ENCODE measurements around the gene MPDZ. TPM values are rescaled to one million over a fixed set of nuclear protein-coding genes. Genes with fewer than 3 reads are reported as not detected.
"Not testable (repeated sequence)": the region's sequence is repeated elsewhere in the genome, so short reads cannot be mapped to it uniquely, and the experiment has no call there.

Gene MPDZ
- total RNA-seq, 1 donor = 66.6 TPM

DNA sequence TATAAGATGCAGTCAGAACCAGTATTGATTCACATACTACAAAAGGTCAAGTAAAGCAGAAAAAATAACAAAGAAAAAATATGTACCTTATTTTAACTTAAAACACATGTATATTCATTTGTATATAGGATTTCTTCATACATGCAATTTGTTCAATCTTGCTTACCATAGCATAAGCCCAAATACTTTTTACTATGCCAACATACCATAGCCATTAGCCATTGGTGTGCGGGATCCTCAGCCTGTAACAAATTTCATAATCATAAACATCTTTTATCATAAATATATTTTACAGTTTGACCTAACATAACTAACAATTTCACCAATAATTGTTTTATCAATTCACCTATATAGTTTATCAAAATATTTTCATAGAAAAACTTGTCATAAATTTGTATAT lies 51.1 kb downstream of the MPDZ start:
- H2AFZ ChIP-seq (ENCODE audit: low read length) = no peak overlapping the region
- no peaks in the 10 kb centered on the region for H3K9me3 ChIP-seq (ENCODE audit: low read depth, low read length)
- TF ChIP-seq, protein P1, sequence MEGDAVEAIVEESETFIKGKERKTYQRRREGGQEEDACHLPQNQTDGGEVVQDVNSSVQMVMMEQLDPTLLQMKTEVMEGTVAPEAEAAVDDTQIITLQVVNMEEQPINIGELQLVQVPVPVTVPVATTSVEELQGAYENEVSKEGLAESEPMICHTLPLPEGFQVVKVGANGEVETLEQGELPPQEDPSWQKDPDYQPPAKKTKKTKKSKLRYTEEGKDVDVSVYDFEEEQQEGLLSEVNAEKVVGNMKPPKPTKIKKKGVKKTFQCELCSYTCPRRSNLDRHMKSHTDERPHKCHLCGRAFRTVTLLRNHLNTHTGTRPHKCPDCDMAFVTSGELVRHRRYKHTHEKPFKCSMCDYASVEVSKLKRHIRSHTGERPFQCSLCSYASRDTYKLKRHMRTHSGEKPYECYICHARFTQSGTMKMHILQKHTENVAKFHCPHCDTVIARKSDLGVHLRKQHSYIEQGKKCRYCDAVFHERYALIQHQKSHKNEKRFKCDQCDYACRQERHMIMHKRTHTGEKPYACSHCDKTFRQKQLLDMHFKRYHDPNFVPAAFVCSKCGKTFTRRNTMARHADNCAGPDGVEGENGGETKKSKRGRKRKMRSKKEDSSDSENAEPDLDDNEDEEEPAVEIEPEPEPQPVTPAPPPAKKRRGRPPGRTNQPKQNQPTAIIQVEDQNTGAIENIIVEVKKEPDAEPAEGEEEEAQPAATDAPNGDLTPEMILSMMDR (IDR thresholded peaks at IDR 0.05; ENCODE audit: extremely low read depth, low read depth, low read length) = no peak
- no peaks in the 10 kb centered on the region for H3K4me1 ChIP-seq (ENCODE audit: insufficient read depth, low read length)
- no peak for DNase-seq (ENCODE audit: insufficient read length, low spot score, missing footprints)
- H3K27ac ChIP-seq (ENCODE audit: low read depth, low read length) = no peak overlapping the region
- no peak overlapping the region for H3K4me2 ChIP-seq (ENCODE audit: insufficient read depth, low read length)
- H3K4me3 ChIP-seq (ENCODE audit: insufficient read depth, low read length) = no peak overlapping the region
- H4K20me1 ChIP-seq (ENCODE audit: insufficient read depth, low read length) = no peaks in the 10 kb centered on the region
- no peaks in the 10 kb centered on the region for H3K36me3 ChIP-seq (ENCODE audit: insufficient read depth, low read length)
- no peaks in the 10 kb centered on the region for H3K27me3 ChIP-seq (ENCODE audit: insufficient read depth, low read length)
- no peaks in the 10 kb centered on the region for H3K79me2 ChIP-seq (ENCODE audit: insufficient read depth, low read length)

DNA sequence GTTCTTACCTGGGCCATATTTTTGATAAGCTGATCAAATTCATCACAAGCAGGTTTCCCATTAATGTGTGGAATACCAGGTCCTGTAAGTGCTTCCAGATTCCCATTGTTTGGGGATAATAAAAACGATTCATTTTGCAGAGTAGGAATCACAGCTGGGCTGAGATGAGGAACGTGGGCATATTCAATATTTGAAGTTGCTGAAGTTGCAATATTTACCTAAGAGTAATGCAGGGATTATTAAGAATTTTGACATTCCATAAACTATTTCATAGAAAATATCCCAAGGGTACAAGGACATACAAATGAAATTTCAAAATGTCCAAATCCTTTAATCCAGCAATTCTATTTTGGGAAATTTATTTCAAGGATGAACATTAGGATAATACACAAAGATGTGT lies 55.1 kb downstream of the MPDZ start:
- TF ChIP-seq, protein P1 (IDR thresholded peaks at IDR 0.05; ENCODE audit: extremely low read depth, low read depth, low read length) = no peak
- H3K9me3 ChIP-seq (ENCODE audit: low read depth, low read length) = no peaks in the 10 kb centered on the region
- no peaks in the 10 kb centered on the region for H3K27me3 ChIP-seq (ENCODE audit: insufficient read depth, low read length)
- no peak for DNase-seq (ENCODE audit: insufficient read length, low spot score, missing footprints)
- no peak overlapping the region for H3K27ac ChIP-seq (ENCODE audit: low read depth, low read length)
- H2AFZ ChIP-seq (ENCODE audit: low read length) = no peak overlapping the region
- H4K20me1 ChIP-seq (ENCODE audit: insufficient read depth, low read length) = no peaks in the 10 kb centered on the region
- H3K4me3 ChIP-seq (ENCODE audit: insufficient read depth, low read length) = no peak overlapping the region
- no peaks in the 10 kb centered on the region for H3K79me2 ChIP-seq (ENCODE audit: insufficient read depth, low read length)
- no peak overlapping the region for H3K4me2 ChIP-seq (ENCODE audit: insufficient read depth, low read length)
- peaks cover 13% of the 10 kb centered on the region for H3K36me3 ChIP-seq (ENCODE audit: insufficient read depth, low read length)
- no peaks in the 10 kb centered on the region for H3K4me1 ChIP-seq (ENCODE audit: insufficient read depth, low read length)

DNA sequence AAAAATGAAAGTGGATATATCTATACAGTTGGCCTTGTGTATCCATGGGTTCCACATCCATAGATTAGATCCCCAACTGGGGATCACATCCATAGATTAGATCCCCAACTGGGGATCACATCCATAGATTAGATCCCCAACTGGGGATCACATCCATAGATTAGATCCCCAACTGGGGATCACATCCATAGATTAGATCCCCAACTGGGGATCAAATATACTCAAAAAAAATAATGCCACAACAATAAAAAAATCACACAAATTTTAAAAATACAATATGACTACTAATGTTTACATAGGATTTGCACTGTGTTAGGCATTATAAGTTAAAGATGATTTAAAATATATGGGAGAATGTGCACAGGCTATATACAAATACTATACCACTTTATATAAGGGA lies 56.8 kb downstream of the MPDZ start:
- H2AFZ ChIP-seq (ENCODE audit: low read length); H3K27me3 ChIP-seq (ENCODE audit: insufficient read depth, low read length); H4K20me1 ChIP-seq (ENCODE audit: insufficient read depth, low read length); H3K4me2 ChIP-seq (ENCODE audit: insufficient read depth, low read length); DNase-seq (ENCODE audit: insufficient read length, low spot score, missing footprints); H3K4me1 ChIP-seq (ENCODE audit: insufficient read depth, low read length); H3K79me2 ChIP-seq (ENCODE audit: insufficient read depth, low read length); H3K27ac ChIP-seq (ENCODE audit: low read depth, low read length); H3K4me3 ChIP-seq (ENCODE audit: insufficient read depth, low read length); H3K9me3 ChIP-seq (ENCODE audit: low read depth, low read length): not testable (repeated sequence)
- peaks cover 14% of the 10 kb centered on the region for H3K36me3 ChIP-seq (ENCODE audit: insufficient read depth, low read length)

DNA sequence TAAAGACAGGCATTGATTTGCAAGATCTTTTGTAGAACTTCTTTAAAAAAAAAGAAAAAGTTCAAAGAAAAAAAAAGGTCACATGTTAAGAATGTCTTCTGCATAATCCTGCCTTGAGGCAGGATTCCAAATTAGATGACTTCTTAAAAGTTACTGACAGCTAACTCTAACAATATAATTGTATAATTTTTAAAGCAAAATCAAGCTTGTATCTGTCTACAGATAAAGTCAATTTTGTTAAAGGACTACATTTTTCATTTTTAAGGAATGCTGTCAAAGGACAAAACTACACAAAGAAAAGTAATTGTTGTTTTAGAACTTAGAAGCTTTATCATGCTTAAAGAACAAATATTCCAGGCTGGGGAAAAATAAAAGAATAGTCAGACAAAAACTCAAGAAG lies 57.8 kb downstream of the MPDZ start:
- no peak overlapping the region for H3K27ac ChIP-seq (ENCODE audit: low read depth, low read length)
- H3K4me1 ChIP-seq (ENCODE audit: insufficient read depth, low read length) = no peaks in the 10 kb centered on the region
- TF ChIP-seq, protein P1 (IDR thresholded peaks at IDR 0.05; ENCODE audit: extremely low read depth, low read depth, low read length) = no peak
- H2AFZ ChIP-seq (ENCODE audit: low read length) = no peak overlapping the region
- no peaks in the 10 kb centered on the region for H4K20me1 ChIP-seq (ENCODE audit: insufficient read depth, low read length)
- no peak overlapping the region for H3K4me2 ChIP-seq (ENCODE audit: insufficient read depth, low read length)
- DNase-seq (ENCODE audit: insufficient read length, low spot score, missing footprints) = no peak
- no peaks in the 10 kb centered on the region for H3K79me2 ChIP-seq (ENCODE audit: insufficient read depth, low read length)
- peaks cover 19% of the 10 kb centered on the region for H3K36me3 ChIP-seq (ENCODE audit: insufficient read depth, low read length)
- H3K27me3 ChIP-seq (ENCODE audit: insufficient read depth, low read length) = no peaks in the 10 kb centered on the region
- no peaks in the 10 kb centered on the region for H3K9me3 ChIP-seq (ENCODE audit: low read depth, low read length)
- no peak overlapping the region for H3K4me3 ChIP-seq (ENCODE audit: insufficient read depth, low read length)
